HG02938 (cell line): ENCODE data around the gene TGM6.

Experiments used
- ATAC-seq: cut with Tn5 transposase; IDR thresholded peaks from one replicate; pipeline ENCODE4 v1.9.1; 2021; ENCODE audit warnings: mild to moderate bottlenecking, moderate library complexity; ENCODE audit not compliant: unreplicated experiment

The TGM6 gene

GRCh38 chr20:2380601-2381000 is at the start of gene TGM6:
Gene TGM6 (plus strand): TSS chr20:2380901. CDS start chr20:2380969, 68 bp downstream.
- no peak for ATAC-seq

- no peak for ATAC-seq
Measured at GRCh38 chr20:2331106-2331505, 49.6 kb upstream of the TGM6 start.

DNA sequence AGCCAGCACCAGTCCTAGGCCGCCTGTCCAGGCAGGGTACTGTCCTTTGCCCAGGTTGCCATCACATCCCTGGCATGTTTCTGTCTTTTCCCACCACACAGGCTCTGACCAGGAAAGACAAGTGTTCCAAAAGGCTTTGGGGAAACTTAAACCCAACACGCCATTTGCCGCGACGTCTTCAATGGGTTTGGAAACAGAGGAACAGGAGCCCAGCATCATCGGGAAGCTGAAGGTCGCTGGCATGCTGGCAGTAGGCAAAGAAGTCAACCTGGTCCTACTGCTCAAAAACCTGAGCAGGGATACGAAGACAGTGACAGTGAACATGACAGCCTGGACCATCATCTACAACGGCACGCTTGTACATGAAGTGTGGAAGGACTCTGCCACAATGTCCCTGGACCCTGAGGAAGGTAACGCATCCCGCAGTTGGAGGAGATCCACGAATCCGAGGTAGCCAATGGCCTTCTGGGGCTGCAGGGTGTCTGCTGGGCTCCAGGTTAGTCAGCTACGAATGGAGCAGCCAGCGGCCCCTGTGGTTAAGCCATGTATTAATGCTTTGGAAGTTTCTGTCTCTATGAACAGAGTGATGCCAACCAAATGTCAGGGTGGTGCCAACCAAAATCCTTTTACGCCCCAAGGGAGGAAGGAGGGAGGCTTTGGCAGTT is 48.7 kb upstream of the TGM6 start:
- ATAC-seq, result no peak

GRCh38 chr20:2332711-2333110 is 48.0 kb upstream of the TGM6 start:
- ATAC-seq, result no peak

DNA sequence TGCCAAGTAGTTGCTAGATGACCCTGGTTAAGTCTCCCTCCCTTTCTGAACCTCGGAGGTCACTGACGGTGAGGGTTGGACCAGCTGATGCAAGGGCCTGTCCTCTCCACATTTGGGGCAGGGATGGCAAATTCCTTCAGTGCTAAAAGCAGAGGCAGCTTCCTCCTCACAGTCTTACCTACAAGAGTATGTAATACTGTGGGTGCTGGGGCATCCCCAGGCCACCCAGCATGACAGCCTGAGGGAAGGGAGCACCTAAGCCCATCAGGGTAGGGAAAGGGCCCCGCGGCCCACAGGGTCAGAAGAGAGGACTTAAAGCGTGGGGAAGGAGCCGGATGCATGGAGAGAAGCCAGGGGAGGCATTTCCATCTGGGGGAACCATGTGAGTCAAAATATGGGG is 46.9 kb upstream of the TGM6 start:
- ATAC-seq, result no peak

GRCh38 chr20:2335096-2335870 is 45.4 kb upstream of the TGM6 start:
- no peak for ATAC-seq

- ATAC-seq, result no peak
Measured at GRCh38 chr20:2336471-2336870, 44.2 kb upstream of the TGM6 start.

GRCh38 chr20:2337142-2337541 is 43.6 kb upstream of the TGM6 start:
- ATAC-seq, result no peak

GRCh38 chr20:2338411-2339066 is 42.2 kb upstream of the TGM6 start:
- no peak for ATAC-seq

DNA sequence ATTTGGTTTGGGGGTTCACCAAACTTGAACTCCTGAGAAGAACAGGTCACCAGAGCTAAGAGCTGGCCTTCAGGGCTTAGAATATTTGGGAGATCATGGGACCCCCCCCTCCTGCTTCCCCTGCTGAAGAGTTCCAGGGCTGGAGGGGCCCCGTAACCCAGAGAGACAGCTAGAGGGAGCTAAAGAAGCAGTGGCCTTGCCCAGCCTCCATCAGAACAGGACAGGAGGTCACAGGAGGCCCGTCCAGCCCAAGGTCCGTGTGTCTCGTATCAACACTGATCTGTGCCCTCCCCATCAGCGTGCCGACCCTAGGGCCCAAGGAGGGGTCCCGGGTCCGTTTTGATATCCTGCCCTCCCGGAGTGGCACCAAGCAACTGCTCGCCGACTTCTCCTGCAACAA is 40.6 kb upstream of the TGM6 start:
- ATAC-seq, result no peak

- ATAC-seq, result no peak
Measured at GRCh38 chr20:2340823-2341222, 39.9 kb upstream of the TGM6 start.

DNA sequence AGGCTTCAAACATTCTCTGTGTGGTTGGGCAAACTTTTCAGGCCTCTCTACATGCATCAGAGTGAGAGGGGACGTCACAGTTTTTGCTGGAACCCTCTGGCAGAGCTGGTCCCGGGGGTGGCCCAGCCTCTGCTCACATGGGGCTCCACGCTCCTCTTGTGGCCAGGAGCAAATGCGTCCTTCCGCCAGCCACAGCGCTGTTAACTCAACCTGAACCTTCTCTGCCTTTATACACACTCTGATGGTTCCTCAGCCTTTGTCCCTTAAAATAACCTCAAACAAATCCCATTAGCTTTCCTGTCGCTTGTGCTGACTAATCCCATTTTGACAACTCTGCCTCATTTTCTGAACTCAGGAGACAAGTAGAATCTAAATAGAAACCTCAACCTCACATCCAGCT is 39.4 kb upstream of the TGM6 start:
- ATAC-seq, result no peak

GRCh38 chr20:2342243-2342642 is 38.5 kb upstream of the TGM6 start:
- no peak for ATAC-seq

DNA sequence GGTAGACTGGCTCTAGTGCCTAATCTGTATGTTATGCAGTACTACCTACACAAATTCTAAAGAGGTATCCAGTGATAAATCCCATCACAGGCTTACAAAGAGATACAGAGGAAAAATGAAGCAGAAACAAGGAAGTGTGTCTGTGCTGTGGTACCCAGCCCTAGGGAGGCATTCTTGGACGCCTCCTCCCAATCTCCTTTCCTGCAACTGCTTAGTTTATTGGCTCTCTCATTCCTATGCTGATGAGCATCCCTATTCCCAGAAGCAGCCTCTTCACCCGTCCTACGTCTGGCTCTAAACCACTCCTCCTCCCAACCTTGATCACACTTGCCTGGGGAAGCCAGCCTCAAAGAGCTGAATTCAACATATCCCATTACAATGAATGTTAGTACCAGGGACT is 34.5 kb upstream of the TGM6 start:
- no peak for ATAC-seq

DNA sequence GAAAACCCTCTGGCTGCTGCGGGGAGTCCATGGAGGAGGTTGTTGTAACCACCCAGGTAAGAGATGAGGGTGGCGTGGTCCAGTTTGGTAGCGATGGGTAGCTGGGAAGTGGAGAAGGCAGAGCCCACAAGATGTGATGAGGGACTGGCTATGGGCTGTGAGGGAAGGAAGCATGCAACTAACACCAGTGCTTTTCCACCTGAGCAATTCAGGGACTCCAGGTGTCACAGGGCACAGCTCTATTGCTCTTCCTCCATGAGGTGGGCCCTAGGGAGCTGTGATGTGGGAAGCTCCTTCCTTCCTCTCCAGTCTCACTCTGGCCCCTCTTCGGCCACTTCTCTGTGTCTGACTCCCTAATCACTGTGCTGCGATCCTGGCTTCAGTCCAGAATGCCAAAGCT is 32.4 kb upstream of the TGM6 start:
- ATAC-seq, result no peak

GRCh38 chr20:2349801-2350200 is 30.9 kb upstream of the TGM6 start:
- no peak for ATAC-seq

DNA sequence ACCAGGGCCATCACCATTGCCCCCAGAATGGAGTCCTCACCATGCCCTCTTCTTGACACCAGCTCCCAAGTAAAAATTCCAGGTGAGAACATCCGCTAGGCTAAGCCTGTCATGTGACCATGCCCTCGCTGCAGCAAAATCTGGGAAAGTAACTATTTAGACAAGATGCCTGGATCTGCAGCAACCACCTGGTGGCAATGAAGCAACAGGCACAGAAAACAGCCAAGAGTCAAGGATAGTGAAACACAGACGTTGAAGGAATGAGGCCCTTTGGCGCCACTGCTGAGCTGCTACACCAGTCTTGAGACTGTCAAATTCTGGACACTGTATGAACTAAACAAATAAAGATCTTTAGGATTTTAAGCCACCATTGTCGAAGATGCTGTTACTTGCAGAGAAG is 30.1 kb upstream of the TGM6 start:
- no peak for ATAC-seq

- ATAC-seq, result no peak
Measured at GRCh38 chr20:2353231-2353630, 27.5 kb upstream of the TGM6 start.

GRCh38 chr20:2357114-2357513 is 23.6 kb upstream of the TGM6 start:
- no peak for ATAC-seq

- ATAC-seq, result no peak
Measured at GRCh38 chr20:2358006-2358405, 22.7 kb upstream of the TGM6 start.

GRCh38 chr20:2361035-2361593 is 19.6 kb upstream of the TGM6 start:
- no peak for ATAC-seq

GRCh38 chr20:2363187-2363586 is 17.5 kb upstream of the TGM6 start:
- no peak for ATAC-seq
